Ascending aorta (tissue), 2 donors: ENCODE data around the gene YPEL2. TPM values are rescaled to one million over a fixed set of nuclear protein-coding genes. Genes with fewer than 3 reads are reported as not detected.

Experiments
- DNase-seq, 2 donors: peaks; one replicate each; pipeline ENCODE4 v3.0.0-alpha.2; 2019; ENCODE audit warnings: low spot score in 2 of 2
- H3K27ac ChIP-seq, 2 donors: fragments of 200-600 bp; sonication (generic); one replicate each; pipeline ENCODE4 v1.5.1; 2016 to 2017; ENCODE audit warnings: mild to moderate bottlenecking in 1 of 2
- H3K27me3 ChIP-seq: fragments of 200-600 bp; sonication (generic); one replicate; pipeline ENCODE4 v1.5.1; 2017
- H3K36me3 ChIP-seq, 2 donors: fragments of 200-600 bp; sonication (generic); one replicate each; pipeline ENCODE4 v1.5.1; 2016
- H3K4me1 ChIP-seq, 2 donors: fragments of 200-600 bp; sonication (generic); one replicate each; pipeline ENCODE4 v1.5.1; 2016 to 2017; ENCODE audit warnings: mild to moderate bottlenecking in 1 of 2
- H3K4me3 ChIP-seq, 2 donors: fragments of 200-600 bp; sonication (generic); one replicate each; pipeline ENCODE4 v1.5.1; 2016 to 2017; ENCODE audit warnings: mild to moderate bottlenecking in 1 of 2
- H3K9me3 ChIP-seq, 2 donors: fragments of 200-600 bp; sonication (generic); one replicate each; pipeline ENCODE4 v1.5.1; 2016
- intact Hi-C: fragments of 100-400 bp; cut with DNase I; formaldehyde crosslinking; loops from one replicate; pipeline ENCODE4 v1.15.1; 2023
- total RNA-seq: library from RNA; depleted of rRNA; stranded (reverse); fragments of >200 nt; gene quantifications from one replicate; pipeline ENCODE4 v1.1.0, GENCODE V29; 2016
- TF ChIP-seq, protein P1 (sequence below), 3 experiments: fragments of 200-600 bp in 2 of 3; fragments of 450-650 bp in 1 of 3; sonication (generic) in 2 of 3; IDR thresholded peaks; one replicate each; pipeline ENCODE4 v1.5.1; 2016 to 2019; ENCODE audit warnings: antibody characterized with exemption in 3 of 3, mild to moderate bottlenecking in 1 of 3, moderate library complexity in 1 of 3

YPEL2 gene
- total RNA-seq, 1 donor from 2014 or later: 10.5 TPM

GRCh38 chr17:59434429-59434828 is 103.0 kb downstream of the YPEL2 start:
- Histone ChIP-seq H3K4me1 (peaks cover 5 to 22% of the 10 kb centered on the region in 2 donors), H3K4me3 (no peak overlapping the region), H3K27me3 (no peaks in the 10 kb centered on the region), H3K9me3 (no peaks in the 10 kb centered on the region), H3K27ac (no peak overlapping the region), H3K36me3 (no peaks in the 10 kb centered on the region)
- TF ChIP-seq, protein P1, sequence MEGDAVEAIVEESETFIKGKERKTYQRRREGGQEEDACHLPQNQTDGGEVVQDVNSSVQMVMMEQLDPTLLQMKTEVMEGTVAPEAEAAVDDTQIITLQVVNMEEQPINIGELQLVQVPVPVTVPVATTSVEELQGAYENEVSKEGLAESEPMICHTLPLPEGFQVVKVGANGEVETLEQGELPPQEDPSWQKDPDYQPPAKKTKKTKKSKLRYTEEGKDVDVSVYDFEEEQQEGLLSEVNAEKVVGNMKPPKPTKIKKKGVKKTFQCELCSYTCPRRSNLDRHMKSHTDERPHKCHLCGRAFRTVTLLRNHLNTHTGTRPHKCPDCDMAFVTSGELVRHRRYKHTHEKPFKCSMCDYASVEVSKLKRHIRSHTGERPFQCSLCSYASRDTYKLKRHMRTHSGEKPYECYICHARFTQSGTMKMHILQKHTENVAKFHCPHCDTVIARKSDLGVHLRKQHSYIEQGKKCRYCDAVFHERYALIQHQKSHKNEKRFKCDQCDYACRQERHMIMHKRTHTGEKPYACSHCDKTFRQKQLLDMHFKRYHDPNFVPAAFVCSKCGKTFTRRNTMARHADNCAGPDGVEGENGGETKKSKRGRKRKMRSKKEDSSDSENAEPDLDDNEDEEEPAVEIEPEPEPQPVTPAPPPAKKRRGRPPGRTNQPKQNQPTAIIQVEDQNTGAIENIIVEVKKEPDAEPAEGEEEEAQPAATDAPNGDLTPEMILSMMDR (IDR thresholded peaks at IDR 0.05): no peak
- no peak for DNase-seq
- intact Hi-C loops: no loop called here

DNA sequence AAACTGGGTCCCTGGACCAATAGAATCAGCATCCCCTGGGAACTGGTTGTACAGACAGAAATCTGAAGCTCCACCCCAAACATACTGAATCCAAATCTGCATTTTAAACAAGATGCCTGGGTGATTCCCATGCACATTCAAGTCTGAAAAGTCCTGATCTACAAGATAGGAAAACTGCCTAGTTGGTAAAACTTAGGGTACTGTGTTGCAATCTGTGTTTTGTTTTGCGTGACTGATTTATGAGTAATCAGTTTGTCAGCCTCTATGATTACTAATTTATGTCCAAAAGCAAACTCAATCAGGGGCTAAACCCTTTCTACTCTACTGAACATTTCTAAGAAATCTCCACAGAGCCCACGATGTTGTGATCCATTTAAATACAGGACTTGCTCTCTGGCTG is 103.8 kb downstream of the YPEL2 start:
- Histone ChIP-seq H3K4me1 (peaks cover 11 to 28% of the 10 kb centered on the region in 2 donors), H3K9me3 (no peaks in the 10 kb centered on the region), H3K36me3 (no peaks in the 10 kb centered on the region), H3K4me3 (no peak overlapping the region), H3K27ac (peak overlapping the region; percentile 31 to 36), H3K27me3 (no peaks in the 10 kb centered on the region)
- no peak for DNase-seq
- intact Hi-C loops: no loop called here
- TF ChIP-seq, protein P1 (IDR thresholded peaks at IDR 0.05): no peak

GRCh38 chr17:59436900-59437299 is 105.4 kb downstream of the YPEL2 start:
- Histone ChIP-seq H3K36me3 (no peaks in the 10 kb centered on the region), H3K27me3 (no peaks in the 10 kb centered on the region), H3K4me3 (no peak overlapping the region), H3K4me1 (peaks cover 12 to 37% of the 10 kb centered on the region in 2 donors), H3K27ac (peak overlapping the region in 1 of 2 donors; percentile 49), H3K9me3 (no peaks in the 10 kb centered on the region)
- intact Hi-C loops: no loop called here
- no peak for DNase-seq
- TF ChIP-seq, protein P1 (IDR thresholded peaks at IDR 0.05): no peak

- Histone ChIP-seq H3K4me1 (peaks cover 12 to 41% of the 10 kb centered on the region in 2 donors), H3K9me3 (no peaks in the 10 kb centered on the region), H3K36me3 (no peaks in the 10 kb centered on the region), H3K4me3 (no peak overlapping the region), H3K27ac (peak overlapping the region; percentile 91 to 93), H3K27me3 (no peaks in the 10 kb centered on the region)
- intact Hi-C loops: no loop called here
- TF ChIP-seq, protein P1 (IDR thresholded peaks at IDR 0.05): no peak
- no peak for DNase-seq
These were observed 106.4 kb downstream of the YPEL2 start for GRCh38 chr17:59437791-59438281.

- Histone ChIP-seq H3K9me3 (no peaks in the 10 kb centered on the region), H3K4me3 (no peak overlapping the region), H3K27me3 (no peaks in the 10 kb centered on the region), H3K4me1 (peaks cover 12 to 41% of the 10 kb centered on the region in 2 donors), H3K27ac (peak overlapping the region; percentile 91 to 93), H3K36me3 (no peaks in the 10 kb centered on the region)
- TF ChIP-seq, protein P1 (IDR thresholded peaks at IDR 0.05): no peak
- no peak for DNase-seq
- intact Hi-C loops: no loop called here
These were observed 107.8 kb downstream of the YPEL2 start for GRCh38 chr17:59439262-59439661.
